Body of pancreas (tissue), 4 donors: ENCODE results near the gene YAE1.

Experiments
- POLR2A ChIP-seq, 3 donors: fragments of 450-650 bp; IDR thresholded peaks; one replicate each; pipeline ENCODE4 v1.6.1; 2016; ENCODE audit warnings: antibody characterized with exemption in 3 of 3, mild to moderate bottlenecking in 2 of 3
- TF ChIP-seq, protein P1 (sequence below), 7 experiments: fragments of 450-650 bp in 4 of 7; fragments of 200-600 bp in 3 of 7; sonication (generic) in 3 of 7; IDR thresholded peaks; one replicate each; pipeline ENCODE4 v1.5.1; 2016 to 2019; ENCODE audit warnings: antibody characterized with exemption in 7 of 7

DNA sequence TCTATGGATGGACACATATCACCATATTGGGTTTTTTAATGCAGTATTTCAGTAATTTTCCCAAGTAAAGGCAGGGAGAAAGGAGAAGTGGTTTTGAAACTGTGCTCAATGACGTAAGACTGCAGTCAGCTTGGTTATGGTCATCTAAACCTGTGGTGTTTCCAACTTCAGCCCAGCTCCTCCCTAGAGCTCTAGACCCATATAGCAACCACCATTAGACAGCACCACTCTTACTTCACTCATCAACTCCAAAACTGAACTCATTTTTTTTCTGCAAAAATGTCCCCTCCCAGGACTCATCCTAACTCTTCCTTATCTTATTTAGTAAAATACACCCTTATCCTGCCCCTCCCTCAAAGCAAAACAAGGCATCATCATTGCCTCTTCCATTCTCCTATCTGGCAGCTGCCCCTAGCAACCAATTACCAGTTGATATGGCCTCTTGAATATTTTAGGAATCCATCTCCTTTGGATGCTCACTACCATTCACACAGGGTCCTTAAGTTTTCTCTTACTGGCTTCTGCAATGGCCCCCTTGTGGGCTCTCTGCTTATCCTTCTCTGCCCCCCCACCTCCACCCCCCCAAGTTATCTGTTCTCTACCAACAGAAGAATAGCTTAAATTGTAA, 55.7 kb downstream of the YAE1 start:
- no peak for TF ChIP-seq POLR2A (IDR thresholded peaks at IDR 0.05)
- TF ChIP-seq, protein P1, sequence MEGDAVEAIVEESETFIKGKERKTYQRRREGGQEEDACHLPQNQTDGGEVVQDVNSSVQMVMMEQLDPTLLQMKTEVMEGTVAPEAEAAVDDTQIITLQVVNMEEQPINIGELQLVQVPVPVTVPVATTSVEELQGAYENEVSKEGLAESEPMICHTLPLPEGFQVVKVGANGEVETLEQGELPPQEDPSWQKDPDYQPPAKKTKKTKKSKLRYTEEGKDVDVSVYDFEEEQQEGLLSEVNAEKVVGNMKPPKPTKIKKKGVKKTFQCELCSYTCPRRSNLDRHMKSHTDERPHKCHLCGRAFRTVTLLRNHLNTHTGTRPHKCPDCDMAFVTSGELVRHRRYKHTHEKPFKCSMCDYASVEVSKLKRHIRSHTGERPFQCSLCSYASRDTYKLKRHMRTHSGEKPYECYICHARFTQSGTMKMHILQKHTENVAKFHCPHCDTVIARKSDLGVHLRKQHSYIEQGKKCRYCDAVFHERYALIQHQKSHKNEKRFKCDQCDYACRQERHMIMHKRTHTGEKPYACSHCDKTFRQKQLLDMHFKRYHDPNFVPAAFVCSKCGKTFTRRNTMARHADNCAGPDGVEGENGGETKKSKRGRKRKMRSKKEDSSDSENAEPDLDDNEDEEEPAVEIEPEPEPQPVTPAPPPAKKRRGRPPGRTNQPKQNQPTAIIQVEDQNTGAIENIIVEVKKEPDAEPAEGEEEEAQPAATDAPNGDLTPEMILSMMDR (IDR thresholded peaks at IDR 0.05), result no peak
